GM10248 (cell line): ENCODE measurements around the gene PRKG1.

ENCODE experiments used
- CTCF ChIA-PET: fragments of 300-600 bp; sonication (Branson Sonifier 250); formaldehyde crosslinking; extraction: SDS; loops from one replicate; lab custom pipeline; 2021; ENCODE audit warnings: antibody characterized with exemption; lab: Yijun Ruan, JAX
- POLR2A ChIA-PET: fragments of 350-650 bp; sonication (Branson Sonifier 250); formaldehyde crosslinking; extraction: SDS; loops from one replicate; lab custom pipeline; 2020; ENCODE audit warnings: antibody characterized with exemption; lab: Yijun Ruan, JAX
- DNase-seq: peaks from one replicate; pipeline ENCODE4 v3.0.0; 2012; ENCODE audit errors: extremely low spot score
- TF ChIP-seq, protein P1 (sequence below): IDR thresholded peaks from 2 replicates; pipeline ENCODE4 v1.5.1; 2012; ENCODE audit warnings: mild to moderate bottlenecking, low read depth; ENCODE audit errors: extremely low read depth, missing control alignments, control extremely low read depth

The PRKG1 gene

DNA sequence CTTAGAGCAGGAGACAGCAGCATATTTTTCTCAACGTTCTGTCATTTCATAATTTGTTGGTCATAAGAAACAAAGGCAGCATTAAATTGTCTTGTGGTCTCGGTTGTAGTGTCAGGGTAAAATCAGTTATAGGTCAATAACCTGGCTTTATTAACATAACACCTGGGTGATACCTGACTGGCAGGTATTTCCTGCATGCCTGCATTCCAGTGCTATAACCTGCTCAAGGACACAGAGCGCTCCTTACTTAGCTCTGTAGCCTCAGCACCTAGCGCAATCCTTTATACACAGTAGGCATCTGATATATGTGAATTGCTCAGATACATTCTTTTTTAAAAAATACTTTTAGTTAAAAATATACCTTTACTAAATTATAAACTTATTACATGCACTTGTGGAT is 38.9 kb upstream of the PRKG1 start:
- ChIA-PET POLR2A (no interaction called here), CTCF (no interaction called here)
- TF ChIP-seq, protein P1, sequence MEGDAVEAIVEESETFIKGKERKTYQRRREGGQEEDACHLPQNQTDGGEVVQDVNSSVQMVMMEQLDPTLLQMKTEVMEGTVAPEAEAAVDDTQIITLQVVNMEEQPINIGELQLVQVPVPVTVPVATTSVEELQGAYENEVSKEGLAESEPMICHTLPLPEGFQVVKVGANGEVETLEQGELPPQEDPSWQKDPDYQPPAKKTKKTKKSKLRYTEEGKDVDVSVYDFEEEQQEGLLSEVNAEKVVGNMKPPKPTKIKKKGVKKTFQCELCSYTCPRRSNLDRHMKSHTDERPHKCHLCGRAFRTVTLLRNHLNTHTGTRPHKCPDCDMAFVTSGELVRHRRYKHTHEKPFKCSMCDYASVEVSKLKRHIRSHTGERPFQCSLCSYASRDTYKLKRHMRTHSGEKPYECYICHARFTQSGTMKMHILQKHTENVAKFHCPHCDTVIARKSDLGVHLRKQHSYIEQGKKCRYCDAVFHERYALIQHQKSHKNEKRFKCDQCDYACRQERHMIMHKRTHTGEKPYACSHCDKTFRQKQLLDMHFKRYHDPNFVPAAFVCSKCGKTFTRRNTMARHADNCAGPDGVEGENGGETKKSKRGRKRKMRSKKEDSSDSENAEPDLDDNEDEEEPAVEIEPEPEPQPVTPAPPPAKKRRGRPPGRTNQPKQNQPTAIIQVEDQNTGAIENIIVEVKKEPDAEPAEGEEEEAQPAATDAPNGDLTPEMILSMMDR, result no peak
- no peak for DNase-seq

DNA sequence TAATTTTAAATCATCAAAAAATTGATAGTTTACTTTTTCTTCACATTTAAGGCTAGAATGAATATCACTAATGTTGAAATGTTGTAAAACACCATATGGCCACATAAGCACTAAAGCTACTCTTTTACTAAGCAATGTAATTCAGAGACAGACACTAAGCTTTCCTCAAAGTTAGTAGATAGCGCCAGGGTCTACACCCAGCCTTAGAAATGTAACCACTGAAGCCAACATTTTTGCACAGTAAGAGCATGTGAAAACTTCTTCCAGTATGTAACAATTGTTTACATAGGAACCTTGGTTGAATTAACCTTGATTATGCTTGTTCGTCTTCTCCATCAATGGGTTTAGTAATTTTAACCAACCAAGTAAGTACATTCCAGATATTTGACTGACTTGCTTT is 28.4 kb upstream of the PRKG1 start:
- CTCF ChIA-PET, result interaction anchor here (1.9 kb wide), 1 partner anchor 11 kb away, joined by 3 read pairs; no protein-coding TSS in a partner anchor
- DNase-seq, result no peak
- TF ChIP-seq, protein P1, result no peak
- POLR2A ChIA-PET, result no interaction called here

DNA sequence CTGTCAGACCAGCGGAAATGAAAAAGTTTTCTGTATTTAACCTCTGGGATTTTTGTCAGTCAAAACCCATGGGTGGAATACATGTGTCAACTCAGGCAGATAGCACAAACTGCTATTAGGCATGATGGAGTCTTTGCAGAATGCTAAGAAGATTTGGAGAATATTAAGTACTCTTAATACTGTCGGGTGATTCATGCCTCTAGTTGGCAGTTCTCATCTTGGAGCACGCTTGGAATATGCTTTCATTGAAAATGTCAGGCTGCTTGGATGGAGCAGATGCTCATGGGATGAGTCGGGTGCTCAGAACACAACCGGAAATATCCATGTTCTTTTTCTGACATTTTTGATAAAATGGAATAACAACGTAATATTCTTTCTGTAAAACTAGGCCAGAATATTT is 27.6 kb upstream of the PRKG1 start:
- CTCF ChIA-PET, result interaction anchor here (1.9 kb wide), 1 partner anchor 10 kb away, joined by 3 read pairs; no protein-coding TSS in a partner anchor
- POLR2A ChIA-PET, result no interaction called here
- TF ChIP-seq, protein P1, result no peak
- no peak for DNase-seq

DNA sequence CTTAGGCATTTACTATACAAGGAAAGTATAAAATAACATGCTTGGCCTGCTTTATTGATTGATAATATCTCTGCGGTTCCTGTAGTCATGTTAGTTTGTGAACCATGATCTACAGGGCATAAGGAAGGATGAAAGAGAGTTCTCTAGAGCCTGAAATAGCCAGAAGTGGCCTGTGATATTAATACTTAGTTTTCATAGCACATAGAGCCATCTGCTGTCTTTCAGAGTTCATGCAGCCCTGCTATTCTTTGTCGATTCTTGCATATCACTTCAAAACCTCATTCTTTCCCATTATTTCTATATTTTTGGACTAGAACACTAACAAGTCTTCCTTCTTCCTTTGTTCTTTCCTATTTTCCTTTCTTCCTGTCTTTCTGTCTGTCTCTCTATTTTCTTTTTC is 26.4 kb upstream of the PRKG1 start:
- no peak for DNase-seq
- ChIA-PET POLR2A (no interaction called here), CTCF (no interaction called here)
- TF ChIP-seq, protein P1, result no peak

DNA sequence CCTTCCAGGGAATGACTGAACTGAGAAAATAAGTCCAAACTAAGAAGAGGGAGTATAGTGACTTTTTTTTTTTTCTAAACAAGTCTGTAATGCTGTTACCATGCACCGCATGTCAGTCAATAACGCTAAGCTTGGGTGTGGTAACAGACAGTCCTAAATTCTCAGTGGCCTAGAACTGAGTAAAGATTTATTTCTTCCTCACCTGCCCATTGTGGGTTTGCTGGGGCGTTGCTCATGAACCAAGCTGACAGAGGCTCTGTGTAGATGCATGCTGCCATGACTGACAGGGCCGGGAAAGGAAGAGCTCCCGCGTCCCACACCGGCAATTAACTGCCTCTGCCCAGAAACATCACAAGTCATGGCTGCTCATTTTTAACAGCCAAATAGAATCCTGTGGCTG is 25.5 kb upstream of the PRKG1 start:
- TF ChIP-seq, protein P1, result no peak
- DNase-seq, result no peak
- CTCF ChIA-PET, result interaction anchor here (1.2 kb wide), 1 partner anchor 14 kb away, joined by 3 read pairs; no protein-coding TSS in a partner anchor

DNA sequence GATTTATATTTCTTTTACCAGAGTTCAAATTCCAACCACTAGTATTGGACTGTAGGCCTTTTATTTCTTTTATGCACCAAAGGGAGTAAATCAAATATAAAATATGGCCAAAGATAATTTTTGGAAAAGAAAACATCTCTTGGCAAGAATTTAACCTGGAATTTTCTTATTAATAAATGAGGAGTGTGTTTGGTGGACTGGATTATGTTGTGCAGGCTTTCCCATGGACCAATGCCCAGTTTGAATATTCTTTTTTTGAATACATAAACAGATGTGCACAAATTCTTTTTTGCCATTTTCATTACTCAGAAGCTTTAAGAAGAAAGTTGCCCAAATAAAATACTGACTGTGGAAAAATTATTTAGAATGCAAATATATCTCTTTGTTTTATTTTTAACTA is 22.1 kb upstream of the PRKG1 start:
- DNase-seq, result no peak
- POLR2A ChIA-PET, result no interaction called here
- TF ChIP-seq, protein P1, result no peak
- CTCF ChIA-PET, result no interaction called here

More for the DNA sequence above, 25.5 kb upstream of the PRKG1 start:
- POLR2A ChIA-PET, result no interaction called here

DNA sequence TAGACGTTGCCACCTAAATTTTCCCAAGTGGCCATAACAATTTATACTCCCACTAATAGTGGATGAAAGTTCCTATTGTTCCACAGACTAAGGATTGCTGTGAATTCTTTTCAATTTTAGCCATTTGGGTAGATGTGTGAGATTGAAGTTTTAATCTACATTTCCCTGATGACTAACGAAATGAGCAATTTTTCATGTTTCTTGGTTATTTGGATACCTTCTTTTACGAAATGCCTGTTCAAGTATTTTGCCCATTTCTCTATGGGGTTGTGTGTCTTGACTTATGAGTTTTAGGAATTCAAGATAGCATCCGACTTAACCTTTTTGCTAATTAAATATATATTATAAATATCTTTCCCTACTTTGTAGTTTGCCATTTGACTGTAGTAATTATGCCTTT is 16.4 kb upstream of the PRKG1 start:
- no peak for DNase-seq
- ChIA-PET POLR2A (no interaction called here), CTCF (interaction anchor here (0.7 to 1.2 kb wide), 2 partner anchors 49 to 151 kb away, joined by 3 read pairs; no protein-coding TSS in a partner anchor)

More for the DNA sequence above, 16.4 kb upstream of the PRKG1 start:
- TF ChIP-seq, protein P1, result no peak
